RWPE1 (cell line): ENCODE data around the gene RO60.

Experiments
- CTCF ChIA-PET: fragments of 350-600 bp; sonication (Branson Sonifier 250); formaldehyde crosslinking; extraction: SDS; loops from one replicate; lab custom pipeline; 2021; lab: Yijun Ruan, JAX
- POLR2A ChIA-PET: fragments of 400-600 bp; formaldehyde crosslinking; extraction: SDS; loops from one replicate; lab custom pipeline; 2020; ENCODE audit warnings: antibody characterized with exemption; ENCODE audit not compliant: low non-redundant PET; lab: Yijun Ruan, JAX
- DNase-seq: peaks from one replicate; pipeline ENCODE4 v3.0.0; 2012; ENCODE audit warnings: low spot score
- H3K27ac ChIP-seq: fragments of 450-650 bp; 2 replicates; pipeline ENCODE4 v1.5.1; 2017
- TF ChIP-seq, protein P1 (sequence below): fragments of 450-650 bp; conservative IDR thresholded peaks from 2 replicates; pipeline ENCODE4 v1.5.1; 2017; ENCODE audit warnings: low read depth, mild to moderate bottlenecking

Gene RO60

DNA sequence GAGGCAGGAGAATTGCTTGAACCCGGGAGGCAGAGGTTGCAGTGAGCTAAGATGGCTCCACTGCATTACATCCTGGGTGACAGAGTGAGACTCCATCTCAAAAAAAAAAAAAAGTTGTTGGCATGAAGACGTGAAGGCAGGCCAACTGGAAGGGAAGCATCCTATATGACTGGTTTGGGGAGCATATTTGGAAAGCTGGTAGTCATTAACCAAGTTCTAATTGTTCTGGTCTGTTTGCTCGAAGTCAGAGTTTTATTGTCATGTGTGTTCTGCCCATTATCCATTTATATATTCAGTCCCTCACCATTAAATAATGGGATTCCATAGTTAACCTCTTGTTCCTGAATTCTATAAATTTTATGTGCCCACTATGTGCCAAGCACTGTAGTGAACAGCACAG lies 49.1 kb downstream of the RO60 start:
- TF ChIP-seq, protein P1, sequence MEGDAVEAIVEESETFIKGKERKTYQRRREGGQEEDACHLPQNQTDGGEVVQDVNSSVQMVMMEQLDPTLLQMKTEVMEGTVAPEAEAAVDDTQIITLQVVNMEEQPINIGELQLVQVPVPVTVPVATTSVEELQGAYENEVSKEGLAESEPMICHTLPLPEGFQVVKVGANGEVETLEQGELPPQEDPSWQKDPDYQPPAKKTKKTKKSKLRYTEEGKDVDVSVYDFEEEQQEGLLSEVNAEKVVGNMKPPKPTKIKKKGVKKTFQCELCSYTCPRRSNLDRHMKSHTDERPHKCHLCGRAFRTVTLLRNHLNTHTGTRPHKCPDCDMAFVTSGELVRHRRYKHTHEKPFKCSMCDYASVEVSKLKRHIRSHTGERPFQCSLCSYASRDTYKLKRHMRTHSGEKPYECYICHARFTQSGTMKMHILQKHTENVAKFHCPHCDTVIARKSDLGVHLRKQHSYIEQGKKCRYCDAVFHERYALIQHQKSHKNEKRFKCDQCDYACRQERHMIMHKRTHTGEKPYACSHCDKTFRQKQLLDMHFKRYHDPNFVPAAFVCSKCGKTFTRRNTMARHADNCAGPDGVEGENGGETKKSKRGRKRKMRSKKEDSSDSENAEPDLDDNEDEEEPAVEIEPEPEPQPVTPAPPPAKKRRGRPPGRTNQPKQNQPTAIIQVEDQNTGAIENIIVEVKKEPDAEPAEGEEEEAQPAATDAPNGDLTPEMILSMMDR = no peak
- CTCF ChIA-PET = interaction anchor here (1.9 kb wide), 1 partner anchor 13 kb away, joined by 9 read pairs; no protein-coding TSS in a partner anchor
- no peak for DNase-seq
- no peak overlapping the region for H3K27ac ChIP-seq
- POLR2A ChIA-PET = no interaction called here
